Lower leg skin (tissue), 4 donors: ENCODE measurements around the gene SUN2. TPM values are rescaled to one million over a fixed set of nuclear protein-coding genes. Genes with fewer than 3 reads are reported as not detected.

Experiments used
- DNase-seq, 2 donors: peaks; one replicate each; pipeline ENCODE4 v3.0.0-alpha.2; 2019; ENCODE audit warnings: low spot score in 2 of 2
- H3K4me3 ChIP-seq: fragments of 200-600 bp; sonication (generic); 2 replicates; pipeline ENCODE4 v1.5.1; 2017; ENCODE audit warnings: mild to moderate bottlenecking, low read depth; ENCODE audit not compliant: poor library complexity, severe bottlenecking
- CTCF ChIP-seq, 3 donors: fragments of 450-650 bp; IDR thresholded peaks; one replicate each; pipeline ENCODE4 v1.5.1; 2016; ENCODE audit warnings: antibody characterized with exemption in 3 of 3, mild to moderate bottlenecking in 3 of 3, moderate library complexity in 2 of 3
- POLR2A ChIP-seq, 2 donors: fragments of 450-650 bp; IDR thresholded peaks; one replicate each; pipeline ENCODE4 v1.6.1; 2016 to 2017; ENCODE audit warnings: antibody characterized with exemption in 2 of 2, mild to moderate bottlenecking in 1 of 2, moderate library complexity in 1 of 2
- WGBS, 2 donors: methylation state at CpG; one replicate each; pipeline ENCODE4 v1.1.5; 2018; 5-methylcytosine and 5-hydroxymethylcytosine counted together
- intact Hi-C: fragments of 100-400 bp; cut with DNase I; formaldehyde crosslinking; loops from one replicate; pipeline ENCODE4 v1.15.0; 2023; ENCODE audit warnings: low total_unique reads
- total RNA-seq, 4 donors: library from RNA; depleted of rRNA; stranded (reverse); fragments of >200 nt; gene quantifications; one replicate each; pipeline ENCODE4 v1.1.0, GENCODE V29; 2016

The SUN2 gene
- total RNA-seq, 4 donors from 2014 or later: 231 to 344 (median 282) TPM

- H3K4me3 ChIP-seq: no peak overlapping the region
- intact Hi-C loops: no loop called here
- DNase-seq: no peak
- 89 to 91% methylated on average over 10 of the region's 10 CpGs for WGBS, 2 donors
- TF ChIP-seq CTCF (IDR thresholded peaks at IDR 0.05) (no peak), POLR2A (IDR thresholded peaks at IDR 0.05) (no peak)
Measured at GRCh38 chr22:38716271-38716670, 39.5 kb downstream of the SUN2 start.

DNA sequence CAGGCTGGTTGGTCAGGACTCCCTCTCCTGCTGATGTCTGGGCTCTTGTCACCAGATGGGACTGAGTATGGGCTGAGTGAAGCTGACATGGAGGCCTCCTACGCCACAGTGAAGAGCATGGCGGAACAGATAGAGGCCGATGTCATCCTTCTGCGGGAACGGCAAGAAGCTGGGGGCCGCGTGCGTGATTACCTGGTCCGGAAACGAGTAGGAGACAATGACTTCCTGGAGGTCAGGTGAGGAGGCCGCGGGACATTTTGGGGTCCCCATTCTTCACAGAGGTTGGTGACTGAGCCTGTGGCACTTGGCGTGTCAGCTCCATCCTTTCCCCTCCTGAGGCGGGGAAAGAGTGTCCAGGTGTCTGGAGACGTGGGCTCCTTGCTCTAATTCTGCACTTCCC lies 39.9 kb downstream of the SUN2 start:
- 94 to 96% methylated on average over 15 of the region's 15 CpGs for WGBS, 2 donors

DNA sequence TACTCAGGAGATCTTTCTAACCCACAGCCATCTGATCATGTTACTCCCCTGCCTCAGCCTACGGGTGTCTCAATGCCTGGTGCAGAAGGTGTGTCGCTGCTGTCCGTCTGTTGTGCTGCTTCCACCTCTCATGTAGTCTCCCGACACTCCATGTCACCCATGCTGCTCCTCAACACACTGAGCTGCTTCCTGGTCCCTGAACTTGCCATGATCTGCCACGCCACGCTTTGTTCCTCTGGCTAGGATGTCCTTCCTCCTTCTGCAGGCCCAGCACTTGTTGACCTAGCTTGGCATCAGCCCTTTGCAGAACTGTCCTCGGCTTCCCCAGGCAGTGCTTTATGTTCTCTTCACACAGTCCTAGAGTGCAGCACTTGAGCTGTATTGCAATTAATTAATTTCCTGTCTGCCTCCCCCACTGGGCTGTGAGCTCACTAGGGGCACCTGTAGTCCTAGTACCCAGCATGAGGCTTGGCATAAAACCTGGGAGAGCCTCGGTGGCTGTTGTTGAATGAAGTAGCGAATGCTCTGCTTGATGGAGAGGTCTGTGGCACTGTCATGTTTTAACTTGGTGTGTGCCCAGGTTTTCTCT lies 40.5 kb downstream of the SUN2 start:
- intact Hi-C loops: no loop called here
- TF ChIP-seq CTCF (IDR thresholded peaks at IDR 0.05): no peak
- no peak for TF ChIP-seq POLR2A (IDR thresholded peaks at IDR 0.05)
- H3K4me3 ChIP-seq: no peak overlapping the region
- WGBS, 2 donors: 78 to 85% methylated on average over 9 of the region's 9 CpGs
- DNase-seq: no peak

More for the DNA sequence above, 39.9 kb downstream of the SUN2 start:
- intact Hi-C loops: no loop called here
- TF ChIP-seq POLR2A (IDR thresholded peaks at IDR 0.05) (no peak), CTCF (IDR thresholded peaks at IDR 0.05) (no peak)
- no peak overlapping the region for H3K4me3 ChIP-seq
- DNase-seq: no peak

- WGBS, 2 donors: 88% methylated on average over 8 of the region's 8 CpGs
- H3K4me3 ChIP-seq: no peak overlapping the region
- intact Hi-C loops: no loop called here
- TF ChIP-seq POLR2A (IDR thresholded peaks at IDR 0.05) (no peak), CTCF (IDR thresholded peaks at IDR 0.05) (no peak)
- DNase-seq: no peak
Measured at GRCh38 chr22:38713921-38714320, 41.9 kb downstream of the SUN2 start.

DNA sequence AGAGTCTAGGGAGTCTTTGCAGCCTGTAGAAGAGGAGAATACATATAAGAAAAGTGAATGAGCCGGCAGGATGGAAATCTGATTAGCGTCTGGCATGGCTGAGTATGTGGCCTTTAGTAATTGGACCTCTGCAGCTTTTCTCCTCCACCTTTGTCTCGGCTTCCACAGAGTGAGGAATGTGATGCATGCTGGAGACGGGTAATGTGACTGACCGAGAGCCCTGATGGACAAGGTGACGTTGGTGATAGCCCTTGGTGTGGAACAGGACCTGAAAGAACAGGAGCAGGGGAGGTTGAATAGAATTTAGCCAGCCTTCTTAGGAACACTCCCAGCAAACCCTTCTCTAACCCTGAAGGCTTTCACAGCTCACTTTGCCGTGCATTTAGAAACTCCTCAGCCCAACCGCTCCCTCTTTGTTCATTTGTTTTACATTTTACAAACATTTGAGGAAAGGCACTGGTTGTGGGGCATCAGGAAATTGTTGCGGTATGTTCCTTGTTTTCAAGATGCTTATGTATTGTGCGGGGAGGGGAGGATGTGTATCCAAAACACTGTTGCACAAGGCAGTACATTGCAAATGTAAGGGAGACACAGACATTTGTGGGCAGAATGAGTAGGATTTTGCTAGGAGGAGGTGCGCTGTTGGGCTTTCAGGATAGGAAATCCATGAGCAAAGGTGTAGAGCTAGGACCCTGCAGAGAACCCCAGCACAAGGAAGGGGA lies 43.2 kb downstream of the SUN2 start:
- TF ChIP-seq CTCF (IDR thresholded peaks at IDR 0.05) (no peak), POLR2A (IDR thresholded peaks at IDR 0.05) (no peak)
- 87 to 89% methylated on average over 11 of the region's 11 CpGs for WGBS, 2 donors
- no peak overlapping the region for H3K4me3 ChIP-seq
- intact Hi-C loops: no loop called here
- no peak for DNase-seq
